CD4-positive, alpha-beta T cell treated with Interleukin-10 for 1 hour (primary cell): Measurements from ENCODE around the gene MZT2B.
"Not testable (repeated sequence)": the region's sequence is repeated elsewhere in the genome, so short reads cannot be mapped to it uniquely, and the experiment has no call there.

Experiments
- DNase-seq: peaks from one replicate; pipeline ENCODE4 v3.0.0-alpha.2; 2020

The MZT2B gene

DNA sequence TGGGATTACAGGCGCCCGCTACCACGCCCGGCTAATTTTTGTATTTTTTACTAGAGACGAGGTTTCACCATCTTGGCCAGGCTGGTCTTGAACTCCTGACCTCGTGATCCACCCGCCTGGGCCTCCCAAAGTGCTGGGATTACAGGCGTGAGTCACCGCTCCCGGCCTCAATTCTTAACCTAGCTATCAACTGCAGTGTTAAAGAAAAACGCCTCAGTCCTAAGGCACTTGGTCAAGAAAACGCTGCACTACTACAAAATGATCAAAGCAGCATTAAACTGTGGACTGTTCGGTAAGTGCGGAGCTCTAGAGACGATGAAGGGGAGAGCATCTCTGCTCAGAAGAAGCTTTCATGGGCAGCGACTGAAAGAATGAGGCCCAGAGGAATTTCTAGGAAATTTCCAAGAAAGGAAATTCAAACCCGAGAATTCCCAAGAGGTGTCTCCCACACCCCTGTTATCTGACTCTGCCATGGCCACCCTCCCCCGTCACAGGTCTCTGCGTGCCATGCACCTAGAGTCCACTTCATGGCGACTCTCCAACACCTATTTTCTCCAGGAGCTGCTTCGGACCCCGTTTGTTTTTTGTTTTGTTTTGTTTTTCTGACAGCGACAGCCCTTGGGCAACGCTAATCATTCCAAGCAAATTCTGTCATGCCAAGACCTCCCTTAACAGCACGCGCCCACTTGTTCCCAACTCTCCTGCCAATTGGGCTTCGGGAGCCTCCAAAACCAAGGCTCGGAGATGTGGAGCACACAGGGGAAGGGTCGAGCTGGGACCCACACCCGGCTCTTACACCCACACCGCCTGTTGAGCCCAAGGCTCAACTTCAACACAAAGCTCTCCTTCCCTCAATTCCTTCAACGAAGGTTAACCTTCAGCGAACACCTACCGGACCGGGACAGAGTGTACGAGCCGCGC, 1.4 kb upstream of the MZT2B start:
- not testable (repeated sequence) for DNase-seq

DNA sequence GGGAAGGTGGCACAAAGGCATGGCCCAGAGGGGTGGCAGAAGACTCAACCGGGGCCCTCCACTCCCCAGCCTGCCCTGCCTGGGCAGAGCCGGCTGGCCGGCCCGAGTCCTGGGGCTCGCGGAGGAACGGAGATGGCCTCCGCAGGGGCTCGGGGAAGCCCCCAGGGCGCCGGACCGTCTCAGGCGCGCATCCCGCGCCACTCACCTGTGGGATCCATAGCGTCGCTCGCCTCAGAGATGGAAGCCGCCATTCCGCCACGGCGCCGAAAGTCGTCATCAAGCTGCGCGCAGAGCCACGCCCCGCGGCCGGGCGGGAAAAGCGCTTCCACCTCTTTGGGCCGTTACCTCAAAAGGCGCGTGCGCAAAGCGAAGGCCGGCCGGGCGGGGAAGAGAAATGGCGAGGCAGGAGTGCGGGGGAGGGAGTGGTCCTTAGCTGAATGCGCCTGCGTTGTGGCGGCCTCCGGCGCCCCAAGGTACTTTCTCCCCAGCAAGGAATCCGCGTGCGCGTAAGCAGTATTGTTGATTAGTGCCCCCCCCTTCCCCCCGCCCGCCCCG, 660 bp upstream of the MZT2B start, which contains the start of gene SMPD4:
SMPD4 (minus strand) TSS at position 278 of the 555 bp plus-strand sequence. CDS start 5,010 bp downstream, outside the sequence.
- DNase-seq, result peak; percentile 98

DNA sequence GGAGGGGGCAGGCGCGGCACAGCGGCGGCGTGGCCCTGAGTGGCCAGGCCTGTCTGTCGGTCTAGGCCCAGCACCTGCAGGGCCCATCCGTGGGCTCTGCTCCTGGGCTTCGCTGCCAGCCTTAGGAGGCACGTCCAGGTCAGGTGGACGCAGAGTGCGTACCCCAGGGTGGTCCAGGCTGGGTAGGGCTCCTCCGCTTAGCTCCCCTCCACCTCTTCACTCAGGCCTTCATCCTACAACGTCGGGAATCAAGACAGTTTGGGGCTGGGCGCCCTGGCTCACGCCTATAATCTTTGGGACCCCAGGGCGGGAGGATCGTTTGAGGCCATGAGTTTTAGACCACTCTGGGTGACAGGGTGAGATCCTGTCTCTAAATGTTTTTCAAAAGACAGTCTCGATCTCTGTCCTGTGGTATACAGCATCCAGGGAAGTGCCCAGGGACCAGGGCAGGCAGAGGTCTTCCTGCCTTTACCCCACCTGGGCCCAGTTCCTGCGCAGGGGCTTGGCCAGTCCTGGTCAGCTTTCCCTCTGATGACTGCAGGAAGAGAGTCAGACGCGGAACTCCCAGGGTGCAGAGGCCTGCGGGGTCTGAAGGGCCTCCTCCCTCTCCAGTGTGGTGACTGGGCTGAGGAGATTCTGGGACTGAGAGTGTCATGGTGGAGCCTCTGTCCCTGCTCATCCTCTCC, 907 bp downstream of the MZT2B start:
- DNase-seq, result not testable (repeated sequence)

DNA sequence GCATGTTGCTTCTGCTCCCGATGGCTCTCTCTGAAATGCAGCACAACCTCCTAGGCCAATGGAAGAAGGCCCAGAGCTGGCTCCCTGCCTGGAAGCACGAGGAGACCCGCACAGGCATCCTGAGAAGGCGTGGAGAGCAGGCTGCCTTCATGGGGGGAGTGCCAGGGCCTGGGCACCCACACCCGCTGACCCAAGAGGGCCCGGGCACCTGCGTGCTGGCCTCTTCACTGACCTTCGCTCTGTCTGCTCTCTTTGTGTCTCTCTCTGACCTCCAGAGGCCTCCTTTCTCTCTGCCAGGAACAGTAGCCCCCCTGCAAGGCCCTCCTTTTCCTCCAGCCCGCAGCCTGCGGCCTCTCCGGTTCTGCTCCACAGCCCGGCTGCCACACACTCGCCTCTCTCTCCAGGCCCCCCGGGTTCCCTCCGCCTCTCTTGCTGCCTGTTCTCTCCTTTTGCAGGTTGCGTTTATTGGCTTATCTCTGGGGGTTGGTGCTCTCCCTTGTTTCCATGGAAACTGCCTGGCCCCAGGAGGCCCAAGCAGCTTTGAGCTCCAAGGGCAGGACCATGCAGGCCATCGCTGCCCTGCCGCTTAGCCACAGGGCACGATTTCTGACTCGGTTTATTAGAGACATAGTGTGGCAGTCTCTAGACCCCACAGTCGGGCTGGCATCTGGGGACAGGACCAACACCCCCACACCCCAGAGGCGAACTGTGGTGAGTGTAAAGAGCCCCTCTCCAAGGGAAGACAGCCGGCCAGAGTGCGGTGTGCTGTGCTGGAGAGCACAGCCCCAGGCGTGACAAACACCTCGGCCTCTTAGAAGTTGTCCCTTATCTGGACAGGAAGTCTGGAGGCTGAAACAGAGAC, 1.7 kb downstream of the MZT2B start:
- DNase-seq, result no peak

DNA sequence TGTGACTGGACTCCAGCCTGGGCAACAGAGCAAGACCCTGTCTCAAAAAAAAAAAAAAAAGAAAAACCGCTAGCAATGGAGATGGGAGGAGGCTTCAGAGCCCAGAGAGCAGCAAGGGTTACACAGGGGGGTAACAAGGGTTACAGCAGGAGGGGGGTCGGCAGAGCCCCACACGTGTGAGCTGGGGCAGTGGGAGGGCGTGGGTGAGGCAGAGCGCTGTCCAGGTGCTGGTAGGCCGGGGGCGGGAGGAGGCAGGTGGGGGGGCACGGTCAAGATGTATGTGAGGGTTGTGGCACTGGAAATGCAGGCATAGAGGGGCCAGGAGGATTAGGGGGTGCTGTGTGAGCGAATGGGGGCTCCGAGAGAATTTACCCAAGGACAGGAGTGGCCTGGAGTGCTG, 3.4 kb downstream of the MZT2B start:
- no peak for DNase-seq

DNA sequence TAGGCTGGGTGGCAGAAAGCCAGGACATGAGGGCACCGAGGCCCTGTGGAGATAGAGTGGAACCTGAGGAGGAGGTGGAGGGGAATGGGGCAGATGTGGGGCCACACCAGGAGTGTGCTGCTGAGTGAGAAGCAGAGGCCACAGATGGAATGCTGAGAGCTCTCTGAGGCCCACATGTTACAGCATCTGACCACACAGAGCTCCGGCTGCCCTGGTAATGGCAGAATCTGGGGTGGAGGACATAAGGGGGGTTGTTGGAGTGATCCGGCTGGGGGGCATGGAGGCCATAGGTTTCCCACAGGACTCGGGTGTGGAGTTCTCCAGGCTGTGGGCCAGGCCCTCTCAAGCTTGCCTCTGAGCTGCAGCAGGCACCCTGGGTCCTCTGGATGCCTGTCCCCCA, 3.8 kb downstream of the MZT2B start:
- no peak for DNase-seq

DNA sequence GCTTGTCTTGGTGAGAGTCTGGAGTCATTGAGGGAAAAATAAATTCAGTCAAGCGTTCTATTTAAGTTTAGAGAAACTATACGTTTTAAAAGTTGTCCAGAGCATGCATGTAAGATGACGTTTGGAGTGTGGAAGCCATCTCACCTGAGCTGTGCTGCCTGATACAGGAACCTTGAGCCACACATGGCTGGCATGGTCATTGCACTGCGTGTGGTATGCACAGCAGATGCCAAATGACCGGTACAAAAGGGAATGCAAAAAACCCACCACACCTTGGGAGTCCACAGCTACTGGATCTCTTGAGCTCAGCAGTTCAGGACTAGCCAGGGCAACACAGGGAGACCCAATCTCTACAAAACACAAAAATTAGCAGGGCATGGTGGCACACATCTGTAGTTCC, 4.3 kb downstream of the MZT2B start:
- no peak for DNase-seq

DNA sequence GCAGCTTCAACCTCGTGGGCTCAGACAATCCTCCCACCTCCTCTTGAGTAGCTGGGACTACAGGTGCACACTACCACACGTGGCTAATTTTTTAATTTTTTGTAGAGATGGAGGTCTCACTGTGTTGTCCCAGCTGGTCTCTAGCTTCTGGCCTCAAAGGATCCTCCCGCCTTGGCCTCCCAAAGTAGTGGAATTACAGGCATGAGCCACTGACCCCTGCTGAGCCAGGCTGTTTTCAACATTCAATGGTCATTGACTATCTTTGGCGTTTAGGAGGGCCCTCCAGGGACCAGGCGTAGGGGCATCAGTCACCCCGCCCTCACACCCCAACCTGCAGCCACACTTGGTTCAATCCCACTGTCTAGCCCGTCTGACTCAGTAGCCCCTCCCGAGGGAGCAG, 5.2 kb downstream of the MZT2B start:
- no peak for DNase-seq

DNA sequence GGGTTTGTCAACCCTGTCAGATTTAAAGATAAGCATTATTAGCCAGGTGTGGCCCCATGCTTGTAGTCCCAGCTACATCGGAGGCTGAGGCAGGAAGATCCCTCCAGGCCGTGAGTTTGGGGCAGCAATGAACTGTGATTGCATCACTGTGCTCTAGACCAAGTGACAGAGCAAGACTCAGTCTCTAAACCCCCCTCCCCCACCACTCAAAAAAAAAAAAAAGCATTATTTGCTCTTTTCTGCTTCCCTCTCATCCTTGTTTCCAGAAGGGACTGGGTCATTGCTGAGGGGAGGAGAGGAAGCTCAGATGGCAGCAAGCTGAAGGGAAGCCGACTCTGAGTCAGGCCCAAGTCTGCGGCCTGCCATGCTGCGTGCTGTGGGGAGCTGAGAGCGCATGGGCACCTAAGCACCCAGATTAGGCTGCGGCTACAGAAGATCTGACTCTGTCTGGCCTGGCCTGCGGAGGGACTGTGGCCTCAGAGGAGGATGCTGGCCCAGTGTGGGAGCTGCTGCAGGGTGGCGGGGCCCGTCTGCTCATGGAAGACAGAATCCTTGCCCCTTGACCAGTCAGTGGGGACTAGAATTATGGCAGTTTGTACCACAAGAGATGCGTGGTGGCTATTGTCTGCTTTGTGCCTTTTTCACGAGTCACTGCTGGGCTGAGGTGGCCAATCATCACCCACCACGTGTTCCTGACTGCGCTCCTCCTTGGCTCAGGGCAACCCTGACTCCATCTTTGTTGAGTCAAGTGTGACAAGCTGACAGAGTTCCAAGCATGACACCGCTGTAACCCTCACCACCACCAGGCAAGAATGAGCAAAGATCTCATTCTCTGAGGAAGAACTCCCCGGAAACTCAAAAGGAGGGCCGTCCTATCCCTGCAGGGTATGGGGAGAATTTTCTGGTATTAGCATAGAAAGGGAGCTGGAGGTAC, 6.1 kb downstream of the MZT2B start:
- not testable (repeated sequence) for DNase-seq

DNA sequence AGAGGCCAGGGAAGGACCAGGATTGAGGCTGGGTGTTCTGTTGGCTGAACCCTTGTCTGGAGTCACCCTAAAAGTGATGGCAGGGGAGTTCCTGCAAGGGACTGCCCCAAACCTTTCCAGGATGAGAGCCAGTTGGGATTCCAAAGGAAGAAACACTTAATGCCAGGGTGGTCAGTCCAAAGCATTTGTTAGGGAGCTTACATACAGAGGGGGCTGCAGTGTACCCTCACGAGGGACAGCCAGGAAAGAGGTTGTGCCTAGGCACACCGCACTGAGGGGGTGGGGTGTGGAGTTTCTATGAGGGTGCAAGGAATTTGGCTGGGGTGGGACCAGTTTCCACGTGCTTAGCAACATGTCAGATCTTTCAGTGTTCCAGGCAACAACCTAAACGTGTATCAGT, 6.9 kb downstream of the MZT2B start:
- DNase-seq, result not testable (repeated sequence)

DNA sequence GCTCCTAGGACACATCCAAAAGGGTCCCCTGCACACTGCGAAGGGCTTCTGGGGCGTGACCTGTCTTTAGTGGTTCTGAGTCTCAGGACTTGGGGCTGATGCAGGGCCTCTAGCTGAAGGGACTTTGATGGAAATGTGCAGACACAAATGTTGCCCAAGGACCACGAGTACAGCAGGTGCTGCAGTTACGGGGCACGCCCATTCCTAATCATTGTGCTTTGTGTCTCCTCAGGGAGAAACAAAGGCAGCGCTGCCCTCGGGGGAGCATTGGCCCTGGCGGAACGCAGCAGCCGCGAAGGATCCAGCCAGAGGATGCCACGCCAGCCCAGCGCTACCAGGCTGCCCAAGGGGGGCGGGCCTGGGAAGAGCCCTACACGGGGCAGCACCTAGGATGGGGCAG, 8.2 kb downstream of the MZT2B start:
- no peak for DNase-seq

DNA sequence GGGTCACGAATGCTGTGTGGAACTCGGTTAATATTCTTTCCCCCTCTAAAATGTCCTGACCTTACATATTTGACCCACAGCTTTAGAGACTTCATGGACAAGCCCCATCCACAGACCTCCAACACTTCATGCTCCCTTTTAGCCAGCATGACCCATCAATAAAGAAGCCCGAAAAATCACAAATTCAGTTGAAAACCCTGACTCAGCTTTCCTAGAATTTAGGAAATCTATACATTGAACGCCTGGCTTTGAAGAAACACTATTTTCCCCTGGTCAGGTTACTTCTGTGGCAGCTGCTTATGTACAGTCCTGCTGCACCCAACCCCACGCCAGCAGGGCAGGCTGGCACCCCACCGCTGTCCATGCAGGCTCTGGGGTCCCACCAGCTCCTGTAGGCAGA, 9.3 kb downstream of the MZT2B start:
- not testable (repeated sequence) for DNase-seq

DNA sequence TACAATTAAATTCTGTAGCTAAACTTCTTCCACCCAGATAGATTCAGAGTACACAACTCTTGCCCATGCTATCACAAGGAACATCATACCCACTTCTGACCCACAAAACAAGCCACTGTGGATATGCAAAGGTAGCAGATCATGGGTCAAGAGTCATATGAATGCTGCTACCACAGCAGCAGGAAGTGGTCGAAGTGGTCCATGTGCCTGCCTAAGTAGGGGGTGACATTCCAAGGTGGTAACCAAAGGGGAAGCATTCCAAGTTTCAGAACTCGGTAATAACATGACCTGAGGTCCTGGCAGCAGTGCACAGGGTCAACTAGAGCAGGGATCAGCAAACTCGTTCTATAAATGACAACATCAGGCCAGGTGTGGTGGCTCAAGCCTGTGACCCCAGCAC, 10.4 kb downstream of the MZT2B start:
- DNase-seq, result not testable (repeated sequence)

DNA sequence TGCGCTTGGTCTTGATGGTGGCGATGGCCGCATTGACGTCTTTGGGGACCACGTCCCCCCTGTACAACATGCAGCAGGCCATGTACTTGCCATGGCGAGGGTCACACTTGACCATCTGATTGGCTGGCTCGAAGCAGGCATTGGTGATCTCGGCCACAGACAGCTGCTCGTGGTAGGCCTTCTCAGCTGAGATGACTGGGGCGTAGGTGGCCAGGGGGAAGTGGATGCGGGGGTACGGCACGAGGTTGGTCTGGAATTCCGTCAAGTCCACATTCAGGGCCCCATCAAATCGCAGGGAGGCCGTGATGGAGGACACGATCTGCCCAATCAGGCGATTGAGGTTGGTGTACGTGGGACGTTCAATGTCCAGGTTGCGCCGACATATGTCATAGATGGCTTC, 11.8 kb downstream of the MZT2B start:
- DNase-seq, result not testable (repeated sequence)

DNA sequence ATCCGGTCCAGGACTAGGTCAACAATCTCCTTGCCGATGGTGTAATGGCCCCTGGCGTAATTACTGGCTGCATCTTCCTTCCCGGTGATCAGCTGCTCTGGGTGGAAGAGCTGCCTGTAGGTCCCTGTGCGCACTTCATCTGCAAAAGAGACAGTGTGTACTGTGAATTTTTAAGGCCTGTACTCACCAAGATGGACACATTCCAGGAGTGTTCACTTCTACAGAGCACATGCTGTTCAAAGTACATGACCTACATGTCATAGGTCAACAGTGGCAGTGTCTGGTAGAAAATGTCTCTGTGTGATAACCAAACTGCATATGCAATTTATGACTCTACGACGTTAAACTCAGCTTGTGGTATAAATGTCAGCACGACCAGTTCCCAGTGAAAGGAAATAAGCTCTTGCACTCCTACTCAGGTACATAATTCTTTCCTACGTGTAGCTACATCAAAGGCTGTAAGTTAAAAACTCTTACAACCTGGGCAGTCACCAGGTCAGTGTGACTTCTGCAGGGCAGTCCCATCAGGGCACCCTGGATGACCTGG, 13.1 kb downstream of the MZT2B start:
- DNase-seq, result not testable (repeated sequence)

DNA sequence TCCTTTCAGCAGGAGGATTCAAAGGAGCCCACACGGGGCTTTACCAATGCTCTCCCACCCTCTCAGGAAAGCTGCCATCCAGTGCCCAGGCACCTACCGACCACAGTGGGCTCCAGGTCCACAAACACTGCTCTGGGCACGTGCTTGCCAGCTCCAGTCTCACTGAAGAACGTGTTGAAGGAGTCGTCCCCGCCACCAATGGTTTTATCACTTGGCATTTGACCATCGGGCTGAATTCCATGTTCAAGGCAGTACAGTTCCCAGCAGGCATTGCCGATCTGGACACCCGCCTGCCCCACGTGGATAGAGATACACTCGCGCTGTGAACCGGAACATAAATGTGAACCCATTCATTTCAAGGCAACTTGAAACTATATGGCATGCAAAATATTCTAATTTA, 14.0 kb downstream of the MZT2B start:
- not testable (repeated sequence) for DNase-seq

DNA sequence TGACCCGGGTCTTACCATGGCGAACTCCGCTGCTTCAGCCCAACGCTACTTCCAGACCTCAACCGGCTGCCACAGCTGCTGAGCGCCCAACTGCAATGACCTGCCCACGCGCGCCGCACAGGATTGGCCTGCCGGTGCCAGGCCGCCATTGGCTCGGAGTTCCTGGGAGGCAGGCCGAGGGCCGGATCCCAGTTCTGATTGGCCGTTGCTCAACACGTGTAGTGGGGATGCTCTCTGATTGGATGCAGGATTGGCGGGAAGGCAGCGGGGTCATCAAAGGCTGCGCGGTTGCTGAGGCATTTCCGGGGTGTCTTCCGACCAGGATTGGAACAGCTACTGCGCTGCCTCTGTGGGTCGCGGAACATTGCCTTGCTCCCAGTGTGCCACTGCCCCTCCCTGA, 16.3 kb downstream of the MZT2B start, which contains the start of gene TUBA3E:
TUBA3E (minus strand) TSS at position 97 of the 400 bp plus-strand sequence; CDS start at position 18, 79 bp downstream.
- DNase-seq, result no peak

DNA sequence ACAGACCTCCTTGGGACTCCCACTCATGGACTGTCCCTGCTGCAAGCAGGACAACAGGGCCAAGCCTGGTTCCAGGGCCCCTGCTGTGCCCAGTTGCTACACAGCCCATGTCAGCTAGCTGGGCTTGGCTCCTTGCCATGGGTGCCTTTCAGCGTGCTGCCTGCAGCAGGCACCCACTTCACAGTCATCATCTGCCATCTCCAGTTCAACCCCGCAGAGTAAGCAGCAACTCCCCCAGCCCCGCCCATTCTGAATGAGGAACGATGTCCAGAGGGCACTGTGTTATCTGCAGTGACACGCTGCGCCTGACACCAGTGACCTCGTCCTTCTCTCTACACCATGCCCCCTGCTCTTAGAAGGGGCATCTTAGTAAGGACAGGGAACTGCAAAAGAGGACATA, 20.5 kb downstream of the MZT2B start:
- DNase-seq, result not testable (repeated sequence)

DNA sequence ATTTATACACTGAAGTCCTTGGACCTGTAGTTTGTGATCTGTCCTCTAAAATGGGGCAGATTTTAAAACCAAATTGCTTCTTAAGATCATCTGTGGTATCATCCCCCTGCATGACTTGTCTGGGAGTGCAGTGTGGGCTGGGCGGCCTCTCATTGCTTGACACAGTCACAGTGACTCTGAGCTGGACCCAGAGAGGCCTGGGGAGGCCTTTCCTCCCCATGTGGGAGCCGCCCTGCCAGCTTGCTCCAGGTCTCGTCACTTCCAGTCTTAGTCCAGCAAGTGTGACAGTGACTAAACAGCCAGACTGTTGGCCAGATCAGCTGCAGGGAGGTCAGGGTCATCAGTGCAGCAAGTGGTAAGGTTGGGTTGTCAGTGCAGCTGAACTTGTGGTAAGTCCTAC, 21.1 kb downstream of the MZT2B start:
- not testable (repeated sequence) for DNase-seq

DNA sequence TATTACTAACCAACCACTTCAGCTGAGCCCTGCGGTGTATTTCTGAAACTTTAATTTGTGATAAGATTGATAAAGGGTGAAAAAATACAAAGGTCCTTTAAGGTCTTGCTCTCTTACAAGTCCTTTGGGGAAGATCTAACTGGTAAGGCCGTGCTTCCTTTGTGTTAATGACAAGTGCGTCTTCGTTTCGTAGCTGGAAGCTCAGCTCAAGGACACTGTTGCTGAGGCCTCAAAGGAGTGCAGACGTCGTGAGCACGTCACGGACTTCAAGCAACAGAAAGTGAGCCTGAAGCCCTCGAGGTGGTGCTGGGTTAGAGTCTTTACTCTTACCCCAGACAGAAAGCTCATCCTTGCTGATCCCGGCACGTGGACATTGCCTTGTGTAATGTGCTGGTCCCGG, 25.0 kb downstream of the MZT2B start:
- DNase-seq, result not testable (repeated sequence)

DNA sequence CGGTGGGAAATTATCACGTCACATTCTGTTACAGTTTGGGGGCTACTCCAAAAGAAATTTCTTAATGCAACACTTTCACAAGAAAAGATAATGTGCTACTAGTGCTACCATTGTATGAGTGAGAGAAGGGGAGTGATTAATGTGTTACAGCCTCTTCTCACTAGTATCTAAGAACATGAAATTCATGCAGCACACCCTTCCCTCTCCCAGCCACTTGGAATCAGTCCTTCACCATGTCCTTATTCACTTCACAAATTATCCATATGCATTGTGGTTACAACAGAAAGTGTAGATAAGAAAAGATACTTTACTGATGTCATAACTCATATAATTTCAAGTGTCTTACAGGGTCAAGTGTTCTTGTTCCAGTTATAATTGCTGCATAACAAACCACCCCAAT, 37.1 kb downstream of the MZT2B start:
- DNase-seq, result not testable (repeated sequence)
